ENCODE measurements around the gene ITPR1.

Gene ITPR1

GRCh38 chr3:4670352-4670751 is 177.2 kb downstream of the ITPR1 start:
- H4K91ac ChIP-seq (ENCODE audit: low read length) = no peak overlapping the region
- H2AK5ac ChIP-seq (ENCODE audit: low read length, severe bottlenecking) = no peak overlapping the region
- no peak overlapping the region for H3K9ac ChIP-seq (ENCODE audit: low read length)
- H2BK5ac ChIP-seq (ENCODE audit: low read depth, low read length, poor library complexity, severe bottlenecking) = no peak overlapping the region
- no peak overlapping the region for H3K18ac ChIP-seq (ENCODE audit: low read depth in 1 of 2, low read length in 2 of 2)
- H2AFZ ChIP-seq (ENCODE audit: low read depth, low read length) = no peak overlapping the region
- H3K79me1 ChIP-seq (replicated peaks; ENCODE audit: low read length, poor library complexity, severe bottlenecking) = no peaks in the 10 kb centered on the region
- peak; percentile 11 for DNase-seq
- no peaks in the 10 kb centered on the region for H3K4me1 ChIP-seq (ENCODE audit: control insufficient read depth, insufficient read depth, low read depth, low read length)
- H3K14ac ChIP-seq (ENCODE audit: low read length in 2 of 2) = no peak overlapping the region
- H2BK120ac ChIP-seq (ENCODE audit: low read depth, low read length) = no peak overlapping the region
- H3K23ac ChIP-seq (ENCODE audit: low read length in 2 of 2) = no peak overlapping the region
- H3K36me3 ChIP-seq (ENCODE audit: control insufficient read depth in 1 of 2, insufficient read depth in 2 of 2, low read depth in 1 of 2, low read length in 2 of 2) = no peaks in the 10 kb centered on the region
- no peak overlapping the region for H3K4ac ChIP-seq (ENCODE audit: low read depth in 1 of 2, low read length in 2 of 2)
- H2BK15ac ChIP-seq (ENCODE audit: low read depth, poor library complexity, severe bottlenecking) = no peak overlapping the region
- H3K4me3 ChIP-seq (ENCODE audit: insufficient read depth in 1 of 2, low read depth in 1 of 2, low read length in 2 of 2) = no peak overlapping the region
- H2BK12ac ChIP-seq (ENCODE audit: low read length in 2 of 2) = no peak overlapping the region
- 81% methylated on average over 5 of the region's 5 CpGs for WGBS
- no peaks in the 10 kb centered on the region for H3K27me3 ChIP-seq (ENCODE audit: control insufficient read depth in 1 of 2, insufficient read depth in 1 of 2, low read length in 2 of 2)
- no peak overlapping the region for H3K4me2 ChIP-seq (ENCODE audit: low read length, poor library complexity, severe bottlenecking)
- no peak overlapping the region for H3K27ac ChIP-seq (ENCODE audit: low read length, poor library complexity, severe bottlenecking)
- no peak overlapping the region for H4K8ac ChIP-seq (ENCODE audit: low read length)
- no peaks in the 10 kb centered on the region for H3K9me3 ChIP-seq (ENCODE audit: control insufficient read depth, low read length)

- Histone ChIP-seq H2BK15ac (ENCODE audit: low read depth, poor library complexity, severe bottlenecking) (no peak overlapping the region), H3K9ac (ENCODE audit: low read length) (no peak overlapping the region), H3K4me3 (ENCODE audit: insufficient read depth in 1 of 2, low read depth in 1 of 2, low read length in 2 of 2) (no peak overlapping the region), H2AK5ac (ENCODE audit: low read length, severe bottlenecking) (no peak overlapping the region), H2BK5ac (ENCODE audit: low read depth, low read length, poor library complexity, severe bottlenecking) (no peak overlapping the region), H3K9me3 (ENCODE audit: control insufficient read depth, low read length) (no peaks in the 10 kb centered on the region), H4K91ac (ENCODE audit: low read length) (no peak overlapping the region), H2AFZ (ENCODE audit: low read depth, low read length) (no peak overlapping the region), H3K18ac (ENCODE audit: low read depth in 1 of 2, low read length in 2 of 2) (no peak overlapping the region), H3K79me1 (replicated peaks; ENCODE audit: low read length, poor library complexity, severe bottlenecking) (no peaks in the 10 kb centered on the region), H2BK120ac (ENCODE audit: low read depth, low read length) (no peak overlapping the region), H3K4ac (ENCODE audit: low read depth in 1 of 2, low read length in 2 of 2) (no peak overlapping the region), H3K14ac (ENCODE audit: low read length in 2 of 2) (no peak overlapping the region), H3K4me2 (ENCODE audit: low read length, poor library complexity, severe bottlenecking) (no peak overlapping the region), H3K36me3 (ENCODE audit: control insufficient read depth in 1 of 2, insufficient read depth in 2 of 2, low read depth in 1 of 2, low read length in 2 of 2) (no peaks in the 10 kb centered on the region), H2BK12ac (ENCODE audit: low read length in 2 of 2) (no peak overlapping the region), H3K27ac (ENCODE audit: low read length, poor library complexity, severe bottlenecking) (no peak overlapping the region), H3K27me3 (ENCODE audit: control insufficient read depth in 1 of 2, insufficient read depth in 1 of 2, low read length in 2 of 2) (no peaks in the 10 kb centered on the region), H3K4me1 (ENCODE audit: control insufficient read depth, insufficient read depth, low read depth, low read length) (no peaks in the 10 kb centered on the region), H3K23ac (ENCODE audit: low read length in 2 of 2) (no peak overlapping the region), H4K8ac (ENCODE audit: low read length) (no peak overlapping the region)
- WGBS = 90% methylated on average over 11 of the region's 11 CpGs
- no peak for DNase-seq
Observed at GRCh38 chr3:4672725-4673275, 179.7 kb downstream of the ITPR1 start.

- Histone ChIP-seq H3K79me1 (replicated peaks; ENCODE audit: low read length, poor library complexity, severe bottlenecking) (no peaks in the 10 kb centered on the region), H2AFZ (ENCODE audit: low read depth, low read length) (no peak overlapping the region), H2BK15ac (ENCODE audit: low read depth, poor library complexity, severe bottlenecking) (no peak overlapping the region), H3K4me3 (ENCODE audit: insufficient read depth in 1 of 2, low read depth in 1 of 2, low read length in 2 of 2) (no peak overlapping the region), H3K4me1 (ENCODE audit: control insufficient read depth, insufficient read depth, low read depth, low read length) (no peaks in the 10 kb centered on the region), H4K91ac (ENCODE audit: low read length) (no peak overlapping the region), H3K4me2 (ENCODE audit: low read length, poor library complexity, severe bottlenecking) (no peak overlapping the region), H2BK5ac (ENCODE audit: low read depth, low read length, poor library complexity, severe bottlenecking) (no peak overlapping the region), H2AK5ac (ENCODE audit: low read length, severe bottlenecking) (no peak overlapping the region), H3K27ac (ENCODE audit: low read length, poor library complexity, severe bottlenecking) (no peak overlapping the region), H3K27me3 (ENCODE audit: control insufficient read depth in 1 of 2, insufficient read depth in 1 of 2, low read length in 2 of 2) (no peaks in the 10 kb centered on the region), H2BK120ac (ENCODE audit: low read depth, low read length) (no peak overlapping the region), H2BK12ac (ENCODE audit: low read length in 2 of 2) (no peak overlapping the region), H3K14ac (ENCODE audit: low read length in 2 of 2) (no peak overlapping the region), H3K36me3 (ENCODE audit: control insufficient read depth in 1 of 2, insufficient read depth in 2 of 2, low read depth in 1 of 2, low read length in 2 of 2) (no peaks in the 10 kb centered on the region), H3K4ac (ENCODE audit: low read depth in 1 of 2, low read length in 2 of 2) (no peak overlapping the region), H3K9ac (ENCODE audit: low read length) (peak overlapping the region; percentile 47), H3K23ac (ENCODE audit: low read length in 2 of 2) (no peak overlapping the region), H3K9me3 (ENCODE audit: control insufficient read depth, low read length) (no peaks in the 10 kb centered on the region), H3K18ac (ENCODE audit: low read depth in 1 of 2, low read length in 2 of 2) (no peak overlapping the region), H4K8ac (ENCODE audit: low read length) (no peak overlapping the region)
- WGBS = 94% methylated on average over 1 of the region's 2 CpGs
- no peak for DNase-seq
Observed at GRCh38 chr3:4674216-4674615, 181.1 kb downstream of the ITPR1 start.

GRCh38 chr3:4675704-4676103 is 182.6 kb downstream of the ITPR1 start:
- Histone ChIP-seq H4K91ac (ENCODE audit: low read length) (no peak overlapping the region), H4K8ac (ENCODE audit: low read length) (no peak overlapping the region), H2BK5ac (ENCODE audit: low read depth, low read length, poor library complexity, severe bottlenecking) (no peak overlapping the region), H3K27ac (ENCODE audit: low read length, poor library complexity, severe bottlenecking) (no peak overlapping the region), H3K9me3 (ENCODE audit: control insufficient read depth, low read length) (no peaks in the 10 kb centered on the region), H3K36me3 (ENCODE audit: control insufficient read depth in 1 of 2, insufficient read depth in 2 of 2, low read depth in 1 of 2, low read length in 2 of 2) (no peaks in the 10 kb centered on the region), H3K4me2 (ENCODE audit: low read length, poor library complexity, severe bottlenecking) (no peak overlapping the region), H3K4me1 (ENCODE audit: control insufficient read depth, insufficient read depth, low read depth, low read length) (no peaks in the 10 kb centered on the region), H2AFZ (ENCODE audit: low read depth, low read length) (no peak overlapping the region), H3K9ac (ENCODE audit: low read length) (no peak overlapping the region), H2BK15ac (ENCODE audit: low read depth, poor library complexity, severe bottlenecking) (no peak overlapping the region), H2BK120ac (ENCODE audit: low read depth, low read length) (no peak overlapping the region), H2BK12ac (ENCODE audit: low read length in 2 of 2) (no peak overlapping the region), H3K79me1 (replicated peaks; ENCODE audit: low read length, poor library complexity, severe bottlenecking) (no peaks in the 10 kb centered on the region), H3K4ac (ENCODE audit: low read depth in 1 of 2, low read length in 2 of 2) (no peak overlapping the region), H3K4me3 (ENCODE audit: insufficient read depth in 1 of 2, low read depth in 1 of 2, low read length in 2 of 2) (no peak overlapping the region), H3K14ac (ENCODE audit: low read length in 2 of 2) (no peak overlapping the region), H2AK5ac (ENCODE audit: low read length, severe bottlenecking) (no peak overlapping the region), H3K23ac (ENCODE audit: low read length in 2 of 2) (no peak overlapping the region), H3K27me3 (ENCODE audit: control insufficient read depth in 1 of 2, insufficient read depth in 1 of 2, low read length in 2 of 2) (no peaks in the 10 kb centered on the region), H3K18ac (ENCODE audit: low read depth in 1 of 2, low read length in 2 of 2) (no peak overlapping the region)
- 88% methylated on average over 1 of the region's 1 CpG for WGBS
- DNase-seq = no peak

All from mesenchymal stem cell (in vitro differentiated cells and primary cell).